Left kidney (tissue), 8 donors: Measurements from ENCODE around the gene KDSR. TPM values are rescaled to one million over a fixed set of nuclear protein-coding genes. Genes with fewer than 3 reads are reported as not detected.
A peak's percentile ranks its signal among the peaks of the same experiment; 100 is the strongest.

ENCODE experiments used
- DNase-seq: peaks from one replicate; pipeline ENCODE4 v3.0.0-alpha.2; 2013
- long read RNA-seq, 8 donors: transcript quantifications; one replicate each; lab custom pipeline, GENCODE V29; 2026
- polyA plus RNA-seq: library from polyadenylated mRNA; unstranded; fragments of 120-200 nt; gene quantifications from one replicate; pipeline ENCODE4 v1.2.1, GENCODE V29; 2013; ENCODE audit not compliant: insufficient read length

Gene KDSR
- 51.6 TPM for polyA plus RNA-seq
- long read RNA-seq, donor 1, full-length matches to known transcripts = 8 of 24 reads
- long read RNA-seq, donor 1, partial matches to known transcripts = 0 of 24 reads
- long read RNA-seq, donor 1, other reads (novel, unspliced or antisense) = 16 of 24 reads
- long read RNA-seq, donor 2, full-length matches to known transcripts = 8 of 8 reads
- long read RNA-seq, donor 2, partial matches to known transcripts = 0 of 8 reads
- long read RNA-seq, donor 2, other reads (novel, unspliced or antisense) = 0 of 8 reads
- long read RNA-seq, donor 3, full-length matches to known transcripts = 9 of 9 reads
- long read RNA-seq, donor 3, partial matches to known transcripts = 0 of 9 reads
- long read RNA-seq, donor 3, other reads (novel, unspliced or antisense) = 0 of 9 reads
- long read RNA-seq, donor 4 = 0 reads
- long read RNA-seq, donor 5, full-length matches to known transcripts = 9 of 9 reads
- long read RNA-seq, donor 5, partial matches to known transcripts = 0 of 9 reads
- long read RNA-seq, donor 5, other reads (novel, unspliced or antisense) = 0 of 9 reads
- long read RNA-seq, donor 6, full-length matches to known transcripts = 8 of 8 reads
- long read RNA-seq, donor 6, partial matches to known transcripts = 0 of 8 reads
- long read RNA-seq, donor 6, other reads (novel, unspliced or antisense) = 0 of 8 reads
- long read RNA-seq, donor 7, full-length matches to known transcripts = 14 of 14 reads
- long read RNA-seq, donor 7, partial matches to known transcripts = 0 of 14 reads
- long read RNA-seq, donor 7, other reads (novel, unspliced or antisense) = 0 of 14 reads
- long read RNA-seq, donor 8, full-length matches to known transcripts = 6 of 6 reads
- long read RNA-seq, donor 8, partial matches to known transcripts = 0 of 6 reads
- long read RNA-seq, donor 8, other reads (novel, unspliced or antisense) = 0 of 6 reads

GRCh38 chr18:63367053-63367953, at the start of gene KDSR:
TSS of gene KDSR (minus strand) at chr18:63367206. CDS start at chr18:63367118, 88 bp downstream.
- DNase-seq = peak; percentile 98

- no peak for DNase-seq
These were observed 45.9 kb upstream of the KDSR start for GRCh38 chr18:63412953-63413352.

- no peak for DNase-seq
These were observed 43.8 kb upstream of the KDSR start for GRCh38 chr18:63410792-63411191.

- no peak for DNase-seq
These were observed 42.3 kb upstream of the KDSR start for GRCh38 chr18:63409301-63409700.

GRCh38 chr18:63407734-63408133, 40.7 kb upstream of the KDSR start:
- no peak for DNase-seq

GRCh38 chr18:63405986-63406385, 39.0 kb upstream of the KDSR start:
- no peak for DNase-seq

- DNase-seq = no peak
These were observed 35.5 kb upstream of the KDSR start for GRCh38 chr18:63402246-63403162.

- no peak for DNase-seq
These were observed 32.3 kb upstream of the KDSR start for GRCh38 chr18:63399300-63399699.

- DNase-seq = no peak
These were observed 30.3 kb upstream of the KDSR start for GRCh38 chr18:63397349-63397748.

- no peak for DNase-seq
These were observed 28.5 kb upstream of the KDSR start for GRCh38 chr18:63395503-63395902.

GRCh38 chr18:63394954-63395353, 27.9 kb upstream of the KDSR start:
- no peak for DNase-seq

- no peak for DNase-seq
These were observed 20.9 kb upstream of the KDSR start for GRCh38 chr18:63387861-63388260.

- DNase-seq = no peak
These were observed 15.8 kb upstream of the KDSR start for GRCh38 chr18:63382843-63383242.

GRCh38 chr18:63379639-63379962, 12.6 kb upstream of the KDSR start:
- no peak for DNase-seq

GRCh38 chr18:63378919-63379638, 12.1 kb upstream of the KDSR start:
- DNase-seq = no peak

- no peak for DNase-seq
These were observed 10.4 kb upstream of the KDSR start for GRCh38 chr18:63377275-63377980.

- no peak for DNase-seq
These were observed 9.5 kb upstream of the KDSR start for GRCh38 chr18:63376538-63376937.

GRCh38 chr18:63374540-63374939, 7.5 kb upstream of the KDSR start:
- no peak for DNase-seq

GRCh38 chr18:63373161-63373560, 6.2 kb upstream of the KDSR start:
- DNase-seq = no peak

GRCh38 chr18:63368611-63369010, 1.6 kb upstream of the KDSR start:
- DNase-seq = no peak
